Lung (tissue), 12 donors: ENCODE data around the gene IFIH1. TPM values are rescaled to one million over a fixed set of nuclear protein-coding genes. Genes with fewer than 3 reads are reported as not detected.

Experiments used
- ATAC-seq: fragments of 200-7000 bp; cut with Tn5 transposase; one replicate; pipeline ENCODE4 v1.9.1; 2020; ENCODE audit warnings: moderate number of reproducible peaks; ENCODE audit not compliant: insufficient read depth, low FRiP score
- DNase-seq, 3 donors: peaks; one replicate each; pipeline ENCODE4 v3.0.0-alpha.2; 2013 to 2017
- H3K27ac ChIP-seq, 2 donors: one replicate each; pipeline ENCODE4 v1.5.1; 2013; ENCODE audit warnings: mild to moderate bottlenecking in 2 of 2, moderate library complexity in 2 of 2, control low read depth in 1 of 2, inconsistent platforms in 1 of 2, low read depth in 1 of 2, low read length in 1 of 2
- H3K27me3 ChIP-seq, 3 donors: one replicate each; pipeline ENCODE4 v1.5.1; 2013; ENCODE audit warnings: low read length in 2 of 3; ENCODE audit not compliant: control insufficient read depth in 3 of 3, insufficient read depth in 3 of 3
- H3K36me3 ChIP-seq, 4 donors: one replicate each; pipeline ENCODE4 v1.5.1; 2013; ENCODE audit warnings: low read length in 4 of 4, mild to moderate bottlenecking in 1 of 4, moderate library complexity in 1 of 4; ENCODE audit not compliant: control insufficient read depth in 4 of 4, insufficient read depth in 4 of 4
- H3K4me1 ChIP-seq, 5 donors: one replicate each; pipeline ENCODE4 v1.5.1; 2013; ENCODE audit warnings: low read length in 5 of 5, mild to moderate bottlenecking in 2 of 5, moderate library complexity in 1 of 5; ENCODE audit not compliant: control insufficient read depth in 5 of 5, insufficient read depth in 5 of 5
- H3K4me3 ChIP-seq: one replicate; pipeline ENCODE4 v1.5.1; 2013; ENCODE audit warnings: mild to moderate bottlenecking, control low read depth, moderate library complexity
- H3K9ac ChIP-seq, 2 donors: one replicate each; pipeline ENCODE4 v1.5.1; 2013; ENCODE audit warnings: low read length in 2 of 2, control low read depth in 1 of 2; ENCODE audit not compliant: insufficient read depth in 1 of 2
- H3K9me3 ChIP-seq, 4 donors: one replicate each; pipeline ENCODE4 v1.5.1; 2013; ENCODE audit warnings: low read length in 3 of 4, mild to moderate bottlenecking in 1 of 4, moderate library complexity in 1 of 4; ENCODE audit not compliant: control insufficient read depth in 4 of 4, insufficient read depth in 3 of 4
- WGBS, 2 donors: extraction: QIAGEN DNeasy Blood & Tissue Kit; methylation state at CpG; one replicate each; pipeline ENCODE4 v1.1.7; 2013; 5-methylcytosine and 5-hydroxymethylcytosine counted together
- polyA plus RNA-seq, 2 donors: library from polyadenylated mRNA; stranded (reverse); fragments of 200-250 nt; gene quantifications; one replicate each; pipeline ENCODE4 v1.2.1, GENCODE V29; 2013
- total RNA-seq, 2 donors: library from RNA; depleted of rRNA in 1 of 2; stranded (reverse); fragments of >200 nt in 1 of 2; gene quantifications; one replicate each; pipeline ENCODE4 v1.2.1, GENCODE V29; 2014 to 2021
- TF ChIP-seq, protein P1 (sequence below): IDR thresholded peaks from 2 replicates; pipeline ENCODE4 v1.5.1; 2012; ENCODE audit warnings: mild to moderate bottlenecking; ENCODE audit errors: control extremely low read depth, extremely low read depth
- donor health status: control.
- donor health status: control.
- donor health status: Bipolar disorder and iron deficiency.
- donor health status: healthy.
- donor health status: DM: yes; HTN: yes; CAD: no.

The IFIH1 gene
- total and polyA plus RNA-seq, 4 donors, result 9.4 to 26.1 (median 20.1) TPM

DNA sequence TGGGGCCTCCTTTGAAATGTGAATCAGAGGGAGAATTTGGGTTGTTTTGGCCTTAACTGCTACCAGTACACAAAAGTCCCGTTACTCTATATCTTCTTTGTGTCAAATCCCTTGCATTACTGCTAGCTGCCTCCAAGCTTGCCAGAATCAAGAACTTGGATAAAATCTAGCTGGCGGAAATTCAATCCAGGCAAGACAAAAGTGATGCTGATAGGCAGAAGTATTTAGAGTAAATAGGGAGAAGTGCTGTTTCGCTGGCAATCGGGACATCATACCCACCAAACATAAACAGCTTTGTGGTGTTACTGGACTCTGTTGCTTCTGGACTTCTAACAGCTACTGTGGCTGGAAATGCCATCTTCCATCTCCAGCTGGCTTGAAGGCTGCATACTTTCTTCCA, 2.5 kb downstream of the IFIH1 start:
- no peak for ATAC-seq
- Histone ChIP-seq H3K36me3 (no peaks in the 10 kb centered on the region), H3K4me3 (peak overlapping the region; percentile 10), H3K27ac (peak overlapping the region in 1 of 2 donors; percentile 2), H3K27me3 (no peaks in the 10 kb centered on the region), H3K9ac (no peak overlapping the region), H3K9me3 (no peaks in the 10 kb centered on the region), H3K4me1 (peaks cover 0 to 15% (median 9%) of the 10 kb centered on the region in 5 donors)
- WGBS, 2 donors, result 69 to 73% methylated on average over 4 of the region's 4 CpGs
- TF ChIP-seq, protein P1, sequence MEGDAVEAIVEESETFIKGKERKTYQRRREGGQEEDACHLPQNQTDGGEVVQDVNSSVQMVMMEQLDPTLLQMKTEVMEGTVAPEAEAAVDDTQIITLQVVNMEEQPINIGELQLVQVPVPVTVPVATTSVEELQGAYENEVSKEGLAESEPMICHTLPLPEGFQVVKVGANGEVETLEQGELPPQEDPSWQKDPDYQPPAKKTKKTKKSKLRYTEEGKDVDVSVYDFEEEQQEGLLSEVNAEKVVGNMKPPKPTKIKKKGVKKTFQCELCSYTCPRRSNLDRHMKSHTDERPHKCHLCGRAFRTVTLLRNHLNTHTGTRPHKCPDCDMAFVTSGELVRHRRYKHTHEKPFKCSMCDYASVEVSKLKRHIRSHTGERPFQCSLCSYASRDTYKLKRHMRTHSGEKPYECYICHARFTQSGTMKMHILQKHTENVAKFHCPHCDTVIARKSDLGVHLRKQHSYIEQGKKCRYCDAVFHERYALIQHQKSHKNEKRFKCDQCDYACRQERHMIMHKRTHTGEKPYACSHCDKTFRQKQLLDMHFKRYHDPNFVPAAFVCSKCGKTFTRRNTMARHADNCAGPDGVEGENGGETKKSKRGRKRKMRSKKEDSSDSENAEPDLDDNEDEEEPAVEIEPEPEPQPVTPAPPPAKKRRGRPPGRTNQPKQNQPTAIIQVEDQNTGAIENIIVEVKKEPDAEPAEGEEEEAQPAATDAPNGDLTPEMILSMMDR, result no peak
- peak in 2 of 3 donors; percentile 44 to 51 for DNase-seq

GRCh38 chr2:162312853-162313252, 5.6 kb downstream of the IFIH1 start:
- H3K4me1 ChIP-seq, result peaks cover 0 to 13% (median 5%) of the 10 kb centered on the region in 5 donors
- TF ChIP-seq, protein P1, result no peak
- no peak overlapping the region for H3K27ac ChIP-seq
- H3K9me3 ChIP-seq, result no peaks in the 10 kb centered on the region
- peaks cover 0 to 4% (median 2%) of the 10 kb centered on the region in 4 donors for H3K36me3 ChIP-seq
- WGBS, 2 donors, result 90 to 91% methylated on average over 1 of the region's 1 CpG
- H3K9ac ChIP-seq, result no peak overlapping the region
- H3K4me3 ChIP-seq, result no peak overlapping the region
- no peak for ATAC-seq
- H3K27me3 ChIP-seq, result no peaks in the 10 kb centered on the region
- DNase-seq, result no peak

DNA sequence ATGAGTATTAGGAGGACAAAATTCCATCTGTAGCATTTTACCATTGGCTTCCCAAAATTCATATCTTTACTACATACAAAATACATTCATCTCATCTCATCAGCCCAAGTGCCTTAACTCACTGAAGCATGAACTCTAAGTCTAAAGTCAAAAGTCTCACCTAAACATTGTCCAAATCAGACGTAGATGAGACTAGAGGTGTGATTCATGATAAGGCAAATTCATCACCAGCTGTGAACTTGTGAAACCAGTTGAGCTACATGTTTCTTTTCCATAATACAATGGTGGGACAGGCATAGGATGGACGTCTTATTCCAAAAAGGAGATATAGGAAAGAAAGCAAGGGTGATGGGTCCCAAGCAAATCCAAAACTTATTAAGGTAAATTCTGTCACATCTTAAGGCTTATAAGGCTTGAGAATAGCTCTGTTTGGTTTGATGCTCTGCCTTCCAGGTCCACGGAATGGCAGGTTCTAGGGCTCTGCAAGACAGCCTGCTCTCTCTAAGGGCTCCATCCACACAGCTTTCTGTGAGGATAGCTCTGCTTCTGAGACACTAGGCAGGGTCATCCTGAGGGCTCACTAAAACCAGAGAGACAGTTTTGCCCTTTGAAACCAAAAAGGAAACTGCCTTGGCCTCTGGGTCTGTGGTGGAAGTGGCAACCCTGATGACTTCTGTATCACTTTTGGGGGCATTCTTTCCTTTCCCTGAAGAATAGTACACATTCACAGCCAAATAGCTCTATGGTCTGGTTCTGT, 9.6 kb downstream of the IFIH1 start:
- Histone ChIP-seq H3K27me3 (no peaks in the 10 kb centered on the region), H3K4me3 (no peak overlapping the region), H3K9ac (no peak overlapping the region), H3K4me1 (peaks cover 0 to 2% (median 0%) of the 10 kb centered on the region in 5 donors), H3K9me3 (no peaks in the 10 kb centered on the region), H3K36me3 (peaks cover 0 to 4% (median 2%) of the 10 kb centered on the region in 4 donors), H3K27ac (no peak overlapping the region)
- TF ChIP-seq, protein P1, result no peak
- WGBS, 2 donors, result 89 to 91% methylated on average over 3 of the region's 3 CpGs
- ATAC-seq, result no peak
- no peak for DNase-seq
